GM13977 (cell line): ENCODE results near the gene SLC4A11.

Experiments
- DNase-seq: peaks from one replicate; pipeline ENCODE4 v3.0.0; 2012; ENCODE audit warnings: low spot score
- CTCF ChIP-seq: IDR thresholded peaks from 2 replicates; pipeline ENCODE4 v1.5.1; 2012; ENCODE audit warnings: mild to moderate bottlenecking, control low read depth; ENCODE audit not compliant: insufficient read depth; ENCODE audit errors: extremely low read depth, missing control alignments
- in situ Hi-C: fragments of 300-500 bp; cut with MboI; formaldehyde crosslinking; loops from one replicate; pipeline ENCODE4 v1.12.0; 2022; ENCODE audit warnings: low sequenced_read_pairs, low pct_unique_long_range_greater_than_20kb, mixed read lengths, inconsistent platforms; ENCODE audit not compliant: unreplicated experiment

Gene SLC4A11

GRCh38 chr20:3237011-3237957 lies 1.7 kb downstream of the SLC4A11 start:
- no peak for TF ChIP-seq CTCF

GRCh38 chr20:3235666-3236324 lies 3.2 kb downstream of the SLC4A11 start:
- DNase-seq = no peak
- TF ChIP-seq CTCF = no peak
- in situ Hi-C loops = no loop called here

More at GRCh38 chr20:3237011-3237957, 1.7 kb downstream of the SLC4A11 start:
- no peak for DNase-seq
- in situ Hi-C loops = no loop called here

- DNase-seq = no peak
- in situ Hi-C loops = no loop called here
- no peak for TF ChIP-seq CTCF
These were observed 4.9 kb downstream of the SLC4A11 start for GRCh38 chr20:3233991-3234498.

- DNase-seq = no peak
- TF ChIP-seq CTCF = no peak
- in situ Hi-C loops = no loop called here
These were observed 5.6 kb downstream of the SLC4A11 start for GRCh38 chr20:3233131-3233990.

GRCh38 chr20:3231889-3232588 lies 7.0 kb downstream of the SLC4A11 start:
- in situ Hi-C loops = no loop called here
- TF ChIP-seq CTCF = no peak
- DNase-seq = no peak
